ENCODE measurements around the gene SYTL3.

- TF ChIP-seq CTCF (IDR thresholded peaks at IDR 0.05) (no peak), EP300 (IDR thresholded peaks at IDR 0.05) (no peak)
Observed at GRCh38 chr6:158645064-158646022, 4.5 kb upstream of the SYTL3 start.
